Muscle of arm (tissue), 12 donors: ENCODE data around the gene C20orf144. TPM values are rescaled to one million over a fixed set of nuclear protein-coding genes. Genes with fewer than 3 reads are reported as not detected.
"Not testable (repeated sequence)": the region's sequence is repeated elsewhere in the genome, so short reads cannot be mapped to it uniquely, and the experiment has no call there.

Experiments used
- DNase-seq: peaks from one replicate; pipeline ENCODE4 v3.0.0-alpha.2; 2013
- polyA plus RNA-seq, 12 donors: library from polyadenylated mRNA; unstranded; fragments of 120-200 nt; gene quantifications; one replicate each; pipeline ENCODE4 v1.2.1, GENCODE V29; 2013; ENCODE audit not compliant: insufficient read length in 12 of 12

The C20orf144 gene
- polyA plus RNA-seq, 12 donors = 0.10 to 0.34 (median 0.18) TPM; not detected in 3

GRCh38 chr20:33693741-33694638 lies 31.9 kb downstream of the C20orf144 start:
- DNase-seq = peak; percentile 77

GRCh38 chr20:33694639-33695012 lies 32.5 kb downstream of the C20orf144 start:
- no peak for DNase-seq

- DNase-seq = no peak
Observed at GRCh38 chr20:33696448-33696847, 34.3 kb downstream of the C20orf144 start.

GRCh38 chr20:33697129-33697528 lies 35.0 kb downstream of the C20orf144 start:
- peak; percentile 79 for DNase-seq

GRCh38 chr20:33698966-33699365 lies 36.8 kb downstream of the C20orf144 start:
- DNase-seq = not testable (repeated sequence)

- not testable (repeated sequence) for DNase-seq
Observed at GRCh38 chr20:33700696-33701441, 38.7 kb downstream of the C20orf144 start.

- no peak for DNase-seq
Observed at GRCh38 chr20:33701629-33702450, 39.7 kb downstream of the C20orf144 start.

- no peak for DNase-seq
Observed at GRCh38 chr20:33702861-33703260, 40.7 kb downstream of the C20orf144 start.

GRCh38 chr20:33703498-33704137 lies 41.5 kb downstream of the C20orf144 start:
- DNase-seq = no peak

- DNase-seq = no peak
Observed at GRCh38 chr20:33704197-33704924, 42.2 kb downstream of the C20orf144 start.

- no peak for DNase-seq
Observed at GRCh38 chr20:33707668-33708067, 45.5 kb downstream of the C20orf144 start.

- DNase-seq = no peak
Observed at GRCh38 chr20:33709398-33709797, 47.3 kb downstream of the C20orf144 start.

GRCh38 chr20:33709905-33710541 lies 47.9 kb downstream of the C20orf144 start:
- no peak for DNase-seq

- DNase-seq = no peak
Observed at GRCh38 chr20:33710681-33711445, 48.7 kb downstream of the C20orf144 start.

GRCh38 chr20:33711446-33711738 lies 49.3 kb downstream of the C20orf144 start:
- no peak for DNase-seq
